Astrocyte of the hippocampus (primary cell): ENCODE data around the gene DYNLT4.
"Not testable (repeated sequence)": the region's sequence is repeated elsewhere in the genome, so short reads cannot be mapped to it uniquely, and the experiment has no call there.

Experiments used
- DNase-seq: peaks from one replicate; pipeline ENCODE4 v3.0.0; 2011; ENCODE audit warnings: low read depth, low spot score

Gene DYNLT4

DNA sequence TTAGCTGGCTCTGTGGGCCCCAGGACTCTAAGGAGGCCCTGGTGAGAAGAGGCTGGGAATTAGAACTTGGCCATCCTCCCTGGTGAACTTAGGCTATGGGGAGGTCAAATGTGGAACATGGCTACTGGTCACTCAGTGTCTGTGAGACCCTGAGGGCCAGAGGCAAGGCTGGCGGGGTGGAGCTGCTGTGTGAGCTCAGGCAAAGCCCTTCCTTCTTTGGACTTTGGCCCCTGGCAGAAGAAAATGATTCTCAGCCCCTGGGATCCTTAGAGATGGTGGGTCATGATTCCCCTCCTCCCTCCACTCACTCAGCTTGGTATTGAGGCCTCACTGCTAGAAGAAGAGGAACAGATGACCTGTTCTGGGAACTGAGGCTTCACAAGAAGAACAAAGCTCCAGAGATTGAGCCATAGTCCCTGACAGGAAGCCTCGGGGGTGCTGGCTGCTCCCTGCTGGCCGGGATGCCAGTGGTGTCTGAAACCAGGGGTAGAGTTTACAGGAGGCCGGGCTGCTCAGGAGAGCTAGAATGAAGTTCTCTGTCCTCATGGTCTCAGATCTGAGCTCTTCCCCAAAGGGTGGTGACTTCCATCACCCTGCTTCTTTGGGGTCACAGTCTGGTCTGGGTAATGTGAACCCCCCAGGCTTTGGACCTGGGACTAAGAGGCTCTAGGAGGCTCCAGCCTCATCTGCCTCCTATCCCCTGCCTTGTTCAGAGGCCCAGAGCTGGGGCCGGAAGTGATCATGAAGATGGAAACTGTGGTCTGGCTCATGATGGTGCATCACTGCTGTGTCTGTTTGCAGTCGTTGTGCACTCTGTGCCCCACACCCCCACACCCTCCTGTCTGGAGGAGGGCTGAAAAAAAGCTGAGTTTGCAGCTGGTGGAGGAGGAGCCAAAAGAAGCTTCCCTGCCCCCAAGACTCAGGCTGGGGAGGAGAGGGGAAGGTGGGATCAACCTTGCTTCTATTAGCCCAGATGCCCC is 2.1 kb upstream of the DYNLT4 start:
- peak; percentile 58 for DNase-seq

DNA sequence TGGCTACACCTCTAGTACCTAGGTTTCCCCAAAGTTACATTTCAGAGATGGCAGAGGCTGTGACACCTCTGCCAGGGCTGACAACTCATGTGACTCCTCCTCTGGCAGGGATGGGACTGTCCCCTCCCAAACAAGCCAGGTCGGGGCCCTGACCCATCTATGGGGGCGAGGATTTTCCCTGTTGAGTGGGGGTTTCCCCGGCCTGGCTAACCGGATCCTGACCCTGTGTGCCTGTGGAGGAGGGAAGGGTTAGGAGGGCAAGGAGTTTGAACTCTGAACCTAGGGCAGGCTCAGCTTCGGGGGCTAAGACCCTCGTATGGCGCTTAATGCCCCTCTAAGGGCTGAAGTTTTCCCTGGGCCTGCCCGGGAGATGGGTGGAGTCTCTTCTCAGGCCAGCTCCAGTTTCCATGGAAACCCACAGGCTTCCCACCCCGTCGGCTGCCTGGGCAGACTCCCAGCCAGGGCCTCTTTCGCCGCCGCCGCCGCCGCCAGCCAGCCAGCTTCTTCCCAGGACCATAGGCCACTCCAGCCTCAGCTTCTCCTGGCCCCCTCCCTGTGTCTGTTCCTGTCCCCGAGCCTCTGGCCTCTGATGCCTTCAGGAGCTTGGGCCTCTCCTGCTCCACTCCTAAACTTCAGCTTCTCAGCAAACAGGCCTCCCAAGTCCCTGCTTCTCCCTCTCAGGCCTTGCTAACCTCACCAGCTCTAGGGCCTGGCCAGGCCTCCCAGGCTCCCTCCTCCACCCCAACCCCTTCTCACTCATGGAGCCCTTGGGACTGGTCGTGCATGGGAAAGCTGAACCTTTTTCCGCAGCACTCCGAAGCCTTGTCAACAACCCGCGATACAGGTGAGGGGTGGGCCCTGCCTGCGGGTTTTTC is 1.1 kb upstream of the DYNLT4 start, which contains the start of gene BTBD19:
Gene BTBD19 (plus strand): TSS at position 461 of the 875 bp plus-strand sequence. CDS start 298 bp downstream, at position 759.
- peak; percentile 97 for DNase-seq

DNA sequence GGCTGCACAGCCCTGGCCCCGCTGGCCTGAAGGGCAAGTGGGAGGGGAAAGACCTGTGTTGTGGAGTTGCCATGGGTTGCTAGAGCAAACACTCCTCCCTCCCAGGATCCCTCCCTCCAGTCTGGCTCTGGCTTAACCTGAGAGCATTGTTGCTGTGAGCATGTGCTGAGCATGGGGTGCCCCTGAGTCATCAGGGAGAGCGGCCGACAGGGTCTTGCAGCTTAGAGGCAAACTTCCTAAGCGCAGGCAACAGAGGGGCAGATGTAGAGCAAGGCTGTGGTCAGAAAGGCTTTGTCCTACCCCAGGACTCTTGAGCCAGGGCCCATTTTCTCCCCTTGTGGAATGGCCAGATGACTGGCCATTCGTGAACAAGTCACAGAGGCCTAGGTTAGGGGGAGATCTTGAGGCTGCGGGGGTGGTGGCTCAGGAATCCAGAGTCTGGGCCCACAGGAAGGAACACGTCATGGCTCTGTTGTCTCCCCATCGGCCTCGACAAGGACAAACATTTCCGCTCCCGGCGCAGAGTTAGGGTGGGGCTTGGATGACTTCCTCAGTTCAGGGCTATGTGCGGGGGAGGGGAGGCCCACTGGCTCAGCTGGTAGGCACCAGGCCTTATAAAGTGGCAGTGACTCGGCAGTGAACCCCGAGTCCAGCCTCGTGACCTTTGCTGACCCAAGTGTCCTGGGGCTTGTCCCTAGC is 362 bp upstream of the DYNLT4 start:
- peak; percentile 99 for DNase-seq

DNA sequence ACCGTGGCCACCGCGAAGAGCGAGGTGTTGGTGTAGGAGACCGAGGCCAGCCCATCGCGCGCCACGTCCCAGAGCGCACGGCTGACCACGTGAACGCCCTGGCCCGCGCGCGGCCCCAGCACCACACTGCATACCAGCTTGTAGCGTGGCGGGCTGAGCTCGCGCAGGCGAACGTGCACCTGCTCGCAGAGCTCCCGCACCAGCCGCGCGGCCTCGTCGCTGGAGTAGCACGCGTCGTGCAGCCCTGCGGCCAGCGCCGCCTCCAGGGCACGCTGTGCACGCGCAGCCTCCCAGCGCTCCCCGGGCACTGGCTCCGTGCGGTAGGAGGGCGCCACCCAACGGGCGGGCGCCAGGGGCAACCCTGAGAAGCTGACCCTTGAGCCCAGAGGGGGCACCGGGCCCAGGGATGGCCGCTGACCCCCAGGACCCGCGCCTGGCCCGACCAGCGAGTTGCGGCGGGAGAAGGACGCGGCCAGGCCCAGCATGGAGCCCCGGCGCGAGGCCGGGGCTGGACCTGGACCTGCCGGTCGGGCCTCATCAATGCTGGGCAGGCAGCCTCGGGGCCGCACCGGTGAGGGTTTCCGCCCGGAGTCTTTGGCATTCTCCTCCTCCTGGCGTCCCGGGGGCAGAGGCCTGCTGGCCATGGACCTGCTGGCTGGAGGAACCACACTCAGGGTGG is 987 bp downstream of the DYNLT4 start:
- DNase-seq: no peak

DNA sequence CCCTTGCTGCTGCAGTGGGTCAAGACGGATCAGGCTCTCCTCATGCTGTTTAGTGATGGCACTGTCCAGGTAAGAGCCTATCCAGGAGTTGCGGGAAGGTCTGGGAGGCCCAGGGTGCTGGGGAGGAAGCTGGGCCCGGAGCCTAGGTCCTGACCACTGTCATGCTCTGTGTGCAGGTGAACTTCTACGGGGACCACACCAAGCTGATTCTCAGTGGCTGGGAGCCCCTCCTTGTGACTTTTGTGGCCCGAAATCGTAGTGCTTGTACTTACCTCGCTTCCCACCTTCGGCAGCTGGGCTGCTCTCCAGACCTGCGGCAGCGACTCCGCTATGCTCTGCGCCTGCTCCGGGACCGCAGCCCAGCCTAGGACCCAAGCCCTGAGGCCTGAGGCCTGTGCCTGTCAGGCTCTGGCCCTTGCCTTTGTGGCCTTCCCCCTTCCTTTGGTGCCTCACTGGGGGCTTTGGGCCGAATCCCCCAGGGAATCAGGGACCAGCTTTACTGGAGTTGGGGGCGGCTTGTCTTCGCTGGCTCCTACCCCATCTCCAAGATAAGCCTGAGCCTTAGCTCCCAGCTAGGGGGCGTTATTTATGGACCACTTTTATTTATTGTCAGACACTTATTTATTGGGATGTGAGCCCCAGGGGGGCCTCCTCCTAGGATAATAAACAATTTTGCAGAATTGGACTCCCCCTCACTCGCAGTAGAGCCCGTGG is 1.7 kb downstream of the DYNLT4 start:
- no peak for DNase-seq

DNA sequence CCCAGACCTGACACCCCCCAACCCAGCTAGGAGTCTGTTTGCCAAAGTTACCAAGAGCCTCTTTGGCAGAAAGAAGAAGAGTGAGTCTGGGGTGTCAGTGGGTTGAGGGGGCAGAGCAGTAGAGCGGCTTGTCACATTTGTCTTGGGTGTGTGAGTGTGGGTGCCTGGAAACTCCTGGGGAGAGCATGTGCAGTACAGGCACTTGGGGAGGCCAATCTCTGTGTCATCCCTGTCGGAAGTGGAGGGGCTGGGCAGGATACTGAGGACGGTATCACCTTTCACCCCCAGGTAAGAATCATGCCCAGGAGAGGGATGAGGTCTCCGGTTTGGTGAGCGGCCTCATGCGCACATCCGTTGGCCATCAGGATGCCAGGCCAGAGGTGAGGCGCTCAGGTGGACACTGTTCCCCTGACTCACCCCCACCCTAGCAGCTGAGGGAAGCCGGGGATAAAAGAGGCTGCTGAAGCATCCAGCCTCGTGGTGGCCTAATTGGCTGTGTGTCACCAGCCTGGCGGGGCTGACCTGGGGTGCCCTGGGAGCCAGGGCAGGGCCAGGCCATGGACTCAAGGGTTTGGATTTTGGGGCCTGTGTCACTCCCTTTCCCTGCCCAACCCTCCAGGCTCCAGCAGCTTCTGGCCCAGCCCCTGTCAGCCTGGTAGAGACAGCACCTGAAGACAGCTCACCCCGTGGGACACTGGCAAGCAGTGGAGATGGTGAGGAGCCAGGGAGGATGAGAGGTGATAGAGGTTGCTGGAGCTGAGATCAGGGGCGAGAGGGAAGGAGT is 3.6 kb downstream of the DYNLT4 start:
- DNase-seq: no peak

DNA sequence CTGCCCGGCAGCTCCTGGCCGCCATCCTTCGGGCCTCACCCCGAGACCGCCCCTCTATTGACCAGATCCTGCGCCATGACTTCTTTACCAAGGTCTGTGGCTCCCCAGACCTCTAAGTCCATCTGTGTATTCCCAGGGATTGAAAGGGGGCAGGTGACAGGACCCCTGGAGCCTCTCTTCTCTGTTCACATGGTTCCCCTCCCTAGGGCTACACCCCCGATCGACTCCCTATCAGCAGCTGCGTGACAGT is 4.2 kb downstream of the DYNLT4 start:
- DNase-seq: no peak

DNA sequence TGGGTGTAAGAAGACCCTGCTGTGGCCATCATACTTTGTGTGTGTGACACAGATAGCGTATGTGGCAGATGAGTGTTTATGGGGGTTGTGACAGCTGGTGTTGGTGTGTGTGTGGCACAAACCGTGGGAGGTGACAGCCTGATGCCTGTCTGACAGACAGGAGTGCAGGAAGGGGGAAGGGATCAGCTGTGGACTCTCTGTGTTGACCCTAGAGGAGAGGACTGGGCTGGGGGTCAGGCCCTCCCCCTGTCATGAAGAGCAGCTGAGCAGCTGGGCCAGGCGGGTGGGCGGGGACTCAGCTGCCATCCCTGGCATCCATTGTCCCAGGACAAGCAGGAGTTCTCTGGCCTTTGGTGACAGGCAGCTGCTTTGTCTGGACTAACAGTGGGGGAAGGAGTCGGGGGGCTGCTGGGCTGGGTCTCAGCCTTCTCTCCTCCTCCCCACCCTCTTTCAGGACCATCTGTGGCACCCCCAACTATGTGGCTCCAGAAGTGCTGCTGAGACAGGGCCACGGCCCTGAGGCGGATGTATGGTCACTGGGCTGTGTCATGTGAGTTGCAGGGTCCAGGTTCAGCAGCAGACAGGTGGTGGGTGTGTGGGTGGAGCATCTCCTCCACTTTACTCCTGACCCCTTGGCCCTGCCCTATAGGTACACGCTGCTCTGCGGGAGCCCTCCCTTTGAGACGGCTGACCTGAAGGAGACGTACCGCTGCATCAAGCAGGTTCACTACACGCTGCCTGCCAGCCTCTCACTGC is 4.7 kb downstream of the DYNLT4 start:
- DNase-seq: no peak

DNA sequence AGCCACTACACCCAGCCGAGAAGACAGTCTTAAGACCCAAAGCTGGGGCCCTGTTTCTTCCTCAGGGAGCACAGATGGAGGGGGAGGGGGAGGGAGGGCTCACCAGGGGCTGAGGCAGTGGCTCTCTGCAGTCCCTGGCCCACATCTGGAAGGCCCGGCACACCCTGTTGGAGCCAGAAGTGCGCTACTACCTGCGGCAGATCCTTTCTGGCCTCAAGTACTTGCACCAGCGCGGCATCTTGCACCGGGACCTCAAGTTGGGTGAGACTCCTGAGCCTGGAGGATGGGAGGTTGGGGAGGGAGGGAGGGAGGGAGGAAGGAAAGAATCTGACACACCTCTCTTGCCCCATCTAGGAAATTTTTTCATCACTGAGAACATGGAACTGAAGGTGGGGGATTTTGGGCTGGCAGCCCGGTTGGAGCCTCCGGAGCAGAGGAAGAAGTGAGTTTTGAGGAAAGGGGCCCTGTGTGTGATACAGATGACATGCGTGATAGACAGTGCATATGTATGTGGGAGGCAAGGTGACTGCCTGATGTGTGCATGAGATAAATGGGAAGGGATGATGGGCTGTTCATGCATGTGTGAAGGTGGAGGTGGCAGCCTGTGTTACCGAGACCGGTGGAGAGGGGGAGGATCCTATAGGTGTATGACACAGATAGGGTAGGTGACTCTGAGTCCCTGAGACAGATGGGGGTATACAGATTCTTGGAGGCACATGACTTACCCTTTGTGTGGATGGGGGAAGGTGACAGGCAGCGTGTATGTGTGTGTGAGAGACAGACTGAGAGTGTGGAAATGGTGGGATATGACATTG is 5.5 kb downstream of the DYNLT4 start:
- peak; percentile 39 for DNase-seq

DNA sequence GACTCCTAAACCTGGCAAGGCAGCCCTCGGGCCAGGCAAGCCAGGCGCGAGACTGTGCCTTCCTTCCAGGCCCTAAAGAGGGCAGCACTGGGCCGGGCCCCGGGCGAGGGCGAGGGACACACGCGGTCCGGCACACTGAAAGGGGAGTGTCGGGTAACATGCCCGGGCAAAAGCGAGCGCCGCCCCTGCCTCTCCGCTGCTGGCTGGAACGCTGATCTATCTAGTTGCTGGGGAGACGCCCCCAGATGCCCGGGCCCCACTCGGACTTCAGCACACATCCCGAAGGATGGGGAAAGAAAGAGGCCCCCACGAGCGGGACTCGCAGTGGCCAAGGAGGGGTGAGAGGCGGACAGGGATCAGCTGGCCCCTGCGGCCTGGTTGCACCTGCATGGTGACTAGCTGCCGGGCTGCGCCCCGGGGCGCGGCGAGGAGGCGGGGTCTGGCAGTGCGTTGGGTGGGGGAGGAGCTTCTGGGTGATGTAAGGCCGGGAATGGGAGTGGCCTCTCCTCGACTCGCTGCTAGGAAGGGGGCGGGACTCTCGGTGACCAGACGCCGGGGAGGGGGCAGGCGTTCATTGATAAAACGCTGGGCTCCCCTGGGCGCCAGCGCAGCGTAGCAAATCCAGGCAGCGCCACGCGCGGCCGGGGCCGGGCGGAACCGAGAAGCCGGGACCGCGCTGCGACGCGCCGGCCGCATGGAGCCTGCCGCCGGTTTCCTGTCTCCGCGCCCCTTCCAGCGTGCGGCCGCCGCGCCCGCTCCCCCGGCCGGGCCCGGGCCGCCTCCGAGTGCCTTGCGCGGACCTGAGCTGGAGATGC is 7.2 kb downstream of the DYNLT4 start, which contains the start of gene PLK3:
Gene PLK3 (plus strand): TSS at position 608 of the 815 bp plus-strand sequence. CDS start 87 bp downstream, at position 695.
- DNase-seq: peak; percentile 99

DNA sequence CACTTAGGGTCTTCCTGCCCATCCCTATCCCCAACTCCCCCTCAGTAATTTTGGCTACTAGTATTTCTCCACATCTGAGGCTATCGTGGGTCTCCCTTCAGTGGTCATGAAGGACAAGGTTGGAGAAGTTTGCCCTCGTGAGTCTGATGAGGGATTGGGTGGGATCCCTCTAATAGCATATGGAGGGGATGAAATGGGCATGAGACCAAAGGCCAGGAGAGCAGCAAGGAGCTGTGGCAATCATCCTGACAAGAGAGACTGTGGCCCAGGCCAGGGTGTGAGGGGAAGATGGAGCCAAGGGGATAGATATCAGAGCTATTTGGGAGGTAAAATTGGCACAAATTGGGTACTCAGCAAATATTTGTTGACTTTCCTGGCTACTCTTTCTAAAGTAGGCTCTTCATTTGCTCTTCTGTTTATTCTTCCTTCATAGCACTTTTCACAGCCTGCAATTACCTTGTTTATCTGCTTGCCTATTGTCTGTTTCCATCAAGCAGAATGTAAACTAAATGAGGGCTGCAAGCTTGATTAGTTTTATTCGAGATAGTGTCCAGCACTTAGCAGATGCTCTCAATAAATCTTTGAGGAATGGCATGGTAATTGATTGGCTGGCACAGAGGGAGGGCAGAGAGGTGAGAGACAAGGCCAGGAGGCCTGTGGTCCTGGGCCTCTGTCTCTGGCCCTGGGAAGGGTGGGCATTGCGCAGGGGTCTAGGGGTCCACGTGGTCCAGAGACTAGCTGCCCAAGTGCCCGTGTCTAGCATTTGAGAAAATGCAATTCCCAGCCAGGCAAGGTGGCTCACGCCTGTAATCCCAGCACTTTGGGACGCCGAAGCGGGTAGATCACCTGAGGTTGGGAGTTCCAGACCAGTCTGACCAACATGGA is 8.4 kb downstream of the DYNLT4 start:
- DNase-seq: no peak

DNA sequence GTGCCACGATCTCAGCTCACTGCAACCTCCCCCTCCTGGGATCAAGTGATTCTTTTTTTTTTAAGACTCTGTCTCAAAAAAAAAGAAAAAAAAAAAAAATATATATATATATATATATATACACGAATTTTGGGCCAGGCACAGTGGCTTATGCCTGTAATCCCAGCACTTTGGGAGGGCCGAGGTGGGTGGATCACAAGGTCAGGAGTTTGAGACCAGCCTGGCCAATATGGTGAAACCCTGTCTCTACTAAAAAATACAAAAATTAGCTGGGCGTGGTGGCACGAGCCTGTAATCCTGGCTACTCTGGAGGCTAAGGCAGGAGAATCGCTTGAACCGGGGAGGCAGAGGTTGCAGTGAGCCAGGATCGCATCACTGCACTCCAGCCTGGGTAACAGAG is 9.3 kb downstream of the DYNLT4 start:
- not testable (repeated sequence) for DNase-seq

DNA sequence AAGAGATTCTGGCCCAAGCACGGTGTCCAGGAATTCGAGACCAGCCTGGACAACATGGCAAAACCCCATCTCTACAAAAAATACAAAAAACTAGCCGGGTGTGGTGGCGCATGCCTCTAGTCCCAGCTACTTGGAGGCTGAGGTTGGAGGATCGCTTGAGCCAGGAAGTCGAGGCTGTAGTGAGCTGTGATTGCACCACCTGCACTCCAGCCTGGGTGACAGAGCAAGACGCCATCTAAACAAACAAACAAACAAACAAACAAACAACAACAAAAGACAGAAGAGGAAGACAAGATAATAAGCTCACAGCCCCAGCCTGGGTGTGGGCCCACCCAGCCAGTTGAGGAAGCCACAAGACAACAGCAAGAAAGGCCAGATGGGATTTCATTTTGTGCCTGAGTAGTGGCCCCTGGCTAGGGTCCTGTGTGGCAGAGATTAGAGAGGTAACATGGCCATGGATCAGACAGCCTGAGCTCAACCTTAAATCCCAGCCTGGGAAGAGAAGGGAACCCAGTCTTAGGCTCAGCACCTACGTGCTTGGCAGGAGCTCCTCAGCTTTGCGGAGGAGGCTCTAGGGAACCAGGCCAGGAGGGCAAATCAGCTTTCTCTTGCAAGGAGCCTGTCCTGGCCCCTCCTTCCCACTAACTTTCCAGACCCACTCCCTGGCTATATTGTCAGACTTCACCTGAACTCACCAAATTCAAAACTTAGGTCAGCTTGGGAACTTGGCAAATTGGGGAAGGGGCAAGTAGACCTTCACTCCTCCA is 14.2 kb downstream of the DYNLT4 start:
- no peak for DNase-seq

DNA sequence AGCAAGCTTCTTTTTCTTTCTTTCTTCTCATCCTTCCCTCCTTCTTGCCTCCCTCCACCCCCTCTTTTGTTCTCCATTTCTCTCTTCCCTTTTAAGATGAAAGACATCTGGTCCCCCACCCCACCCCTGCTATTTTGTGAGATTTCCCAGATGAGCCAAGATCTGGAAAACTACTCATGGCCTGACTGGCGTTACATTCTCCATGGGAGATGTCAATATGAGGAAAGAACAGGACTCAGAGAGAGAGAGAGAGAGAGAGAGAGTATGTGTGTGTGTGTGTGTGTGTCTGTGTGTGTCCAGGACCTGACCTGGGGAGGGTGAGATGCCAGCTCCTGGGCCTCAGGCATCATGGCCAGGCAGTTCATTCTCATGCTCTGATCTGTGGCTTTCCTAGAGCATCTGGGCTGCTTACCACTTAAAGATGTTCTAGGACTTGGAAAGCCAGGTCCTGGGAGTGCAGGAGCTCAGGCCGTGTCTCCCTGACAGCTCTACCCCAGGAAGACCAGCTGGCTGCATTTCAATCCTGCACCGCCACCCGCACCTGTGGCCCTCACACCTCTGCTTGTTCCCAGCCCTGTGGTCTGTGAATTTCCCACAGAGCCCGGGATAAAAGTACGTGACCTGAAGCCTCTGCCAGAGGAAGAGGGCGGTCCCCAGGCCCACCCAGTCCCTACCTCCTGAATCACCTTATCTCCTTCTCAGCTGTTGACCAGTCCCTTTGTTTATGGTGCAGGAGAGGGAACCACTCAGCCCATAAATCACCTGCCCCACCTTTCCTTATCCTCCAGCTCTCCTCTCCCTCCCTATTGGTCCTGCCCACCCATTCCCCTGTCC is 16.0 kb downstream of the DYNLT4 start:
- no peak for DNase-seq
